SU-DHL-6 (cell line): Measurements from ENCODE around the gene SNX10.

Source experiments
- H2AFZ ChIP-seq: fragments of 200-600 bp; sonication (generic); 2 replicates; pipeline ENCODE4 v1.6.1; 2014; ENCODE audit warnings: low read depth, mild to moderate bottlenecking, moderate library complexity, mixed read lengths, antibody characterized with exemption, low read length; ENCODE audit not compliant: severe bottlenecking
- H3F3A ChIP-seq: fragments of 200-600 bp; shearing (Covaris generic); 2 replicates; pipeline ENCODE4 v1.6.0; 2016; ENCODE audit warnings: antibody characterized with exemption, mild to moderate bottlenecking; ENCODE audit not compliant: insufficient read depth
- H3K27ac ChIP-seq: fragments of 200-600 bp; sonication (generic); 2 replicates; pipeline ENCODE4 v1.5.1; 2016; ENCODE audit warnings: low read depth, mild to moderate bottlenecking, low read length, moderate library complexity, mixed read lengths
- H3K27me3 ChIP-seq: fragments of 200-600 bp; sonication (generic), shearing (Covaris generic); 2 replicates; pipeline ENCODE4 v1.6.0; 2014; ENCODE audit warnings: mild to moderate bottlenecking, low read length
- H3K36me3 ChIP-seq: fragments of 200-600 bp; sonication (generic); 2 replicates; pipeline ENCODE4 v1.6.1; 2014; ENCODE audit warnings: mild to moderate bottlenecking, low read length, mixed read lengths
- H3K4me2 ChIP-seq: fragments of 300-600, 200-600 bp; shearing (Covaris generic), sonication (generic); 2 replicates; pipeline ENCODE4 v1.6.0; 2014; ENCODE audit warnings: low read length, low read depth, mild to moderate bottlenecking; ENCODE audit not compliant: poor library complexity, severe bottlenecking
- H3K4me3 ChIP-seq: fragments of 200-600 bp; sonication (generic); 2 replicates; pipeline ENCODE4 v1.5.1; 2014; ENCODE audit warnings: antibody characterized with exemption, low read length, mild to moderate bottlenecking, mixed read lengths; ENCODE audit not compliant: insufficient read depth, poor library complexity, severe bottlenecking
- H3K79me2 ChIP-seq: fragments of 200-600 bp; sonication (generic); 2 replicates; pipeline ENCODE4 v1.6.1; 2014; ENCODE audit warnings: mild to moderate bottlenecking, low read length, moderate library complexity; ENCODE audit not compliant: insufficient read depth
- H3K9ac ChIP-seq: fragments of 200-600 bp; sonication (generic); 2 replicates; pipeline ENCODE4 v1.7.0; 2014; ENCODE audit warnings: mild to moderate bottlenecking, low read length
- H3K9me2 ChIP-seq: fragments of 200-600 bp; sonication (generic); replicated peaks from 2 replicates; pipeline ENCODE4 v1.6.1; 2014; ENCODE audit warnings: low read length; ENCODE audit not compliant: insufficient read depth
- H3K9me3 ChIP-seq: fragments of 200-600 bp; sonication (generic); 2 replicates; pipeline ENCODE4 v1.6.1; 2014; ENCODE audit warnings: low read length, mixed read lengths; ENCODE audit not compliant: insufficient read depth
- H4K20me1 ChIP-seq: fragments of 200-600 bp; sonication (generic); 2 replicates; pipeline ENCODE4 v1.6.1; 2014; ENCODE audit warnings: low read depth, mild to moderate bottlenecking, antibody characterized with exemption, low read length, moderate library complexity, mixed read lengths
- EZH2phosphoT487 ChIP-seq: fragments of 200-600 bp; sonication (generic), shearing (Covaris generic); conservative IDR thresholded peaks from 2 replicates; pipeline ENCODE4 v1.6.1; 2018; ENCODE audit warnings: mild to moderate bottlenecking, antibody characterized with exemption, low read length, moderate library complexity, mixed read lengths
- TF ChIP-seq, protein P1 (sequence below): fragments of 200-600 bp; sonication (generic); IDR thresholded peaks from one replicate; pipeline ENCODE4 v1.5.1; 2017; ENCODE audit warnings: antibody characterized with exemption, mild to moderate bottlenecking, low read length, moderate library complexity; ENCODE audit not compliant: insufficient read depth, poor library complexity, severe bottlenecking

SNX10 gene

DNA sequence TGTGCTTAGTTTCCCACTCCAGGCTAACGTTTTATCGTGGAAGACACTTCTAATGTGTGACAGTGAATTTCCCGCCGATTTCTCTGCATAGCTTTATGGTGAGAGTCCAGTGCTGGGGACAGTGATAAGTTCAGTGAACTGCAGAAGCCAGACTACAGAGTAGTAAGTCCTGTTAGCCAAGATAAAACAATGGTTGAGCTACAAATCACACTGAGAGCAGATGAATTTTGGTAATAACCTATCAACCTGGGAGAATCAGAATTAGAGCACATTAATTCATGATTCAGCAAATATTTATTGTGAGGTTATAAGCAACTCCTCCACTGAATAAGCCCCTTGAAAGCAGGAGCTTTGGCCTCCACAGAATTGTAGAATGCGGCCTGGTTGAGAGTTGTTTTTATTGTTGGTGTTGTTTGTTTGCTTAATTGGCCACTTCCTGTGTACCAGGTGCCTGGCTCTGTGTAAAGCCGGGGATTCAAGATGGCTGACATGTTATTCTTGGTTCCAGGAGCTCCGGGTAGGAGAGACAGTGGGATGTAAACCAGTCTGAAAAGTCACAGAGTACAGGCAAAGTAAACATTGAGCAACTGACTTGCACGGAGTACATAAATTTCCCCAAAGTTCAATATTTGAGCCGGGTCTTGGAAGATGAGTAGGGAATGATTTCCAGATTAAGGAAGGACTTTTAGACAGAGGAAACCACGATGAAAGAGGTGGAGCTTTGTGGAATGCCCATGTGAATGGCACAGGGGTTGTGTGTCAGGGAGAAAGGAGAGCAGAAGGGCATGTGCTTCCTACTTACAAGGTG lies 112.7 kb downstream of the SNX10 start:
- TF ChIP-seq EZH2phosphoT487: no peak
- TF ChIP-seq, protein P1, sequence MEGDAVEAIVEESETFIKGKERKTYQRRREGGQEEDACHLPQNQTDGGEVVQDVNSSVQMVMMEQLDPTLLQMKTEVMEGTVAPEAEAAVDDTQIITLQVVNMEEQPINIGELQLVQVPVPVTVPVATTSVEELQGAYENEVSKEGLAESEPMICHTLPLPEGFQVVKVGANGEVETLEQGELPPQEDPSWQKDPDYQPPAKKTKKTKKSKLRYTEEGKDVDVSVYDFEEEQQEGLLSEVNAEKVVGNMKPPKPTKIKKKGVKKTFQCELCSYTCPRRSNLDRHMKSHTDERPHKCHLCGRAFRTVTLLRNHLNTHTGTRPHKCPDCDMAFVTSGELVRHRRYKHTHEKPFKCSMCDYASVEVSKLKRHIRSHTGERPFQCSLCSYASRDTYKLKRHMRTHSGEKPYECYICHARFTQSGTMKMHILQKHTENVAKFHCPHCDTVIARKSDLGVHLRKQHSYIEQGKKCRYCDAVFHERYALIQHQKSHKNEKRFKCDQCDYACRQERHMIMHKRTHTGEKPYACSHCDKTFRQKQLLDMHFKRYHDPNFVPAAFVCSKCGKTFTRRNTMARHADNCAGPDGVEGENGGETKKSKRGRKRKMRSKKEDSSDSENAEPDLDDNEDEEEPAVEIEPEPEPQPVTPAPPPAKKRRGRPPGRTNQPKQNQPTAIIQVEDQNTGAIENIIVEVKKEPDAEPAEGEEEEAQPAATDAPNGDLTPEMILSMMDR: no peak
- Histone ChIP-seq H3K4me2 (no peak overlapping the region), H3K36me3 (no peaks in the 10 kb centered on the region), H2AFZ (no peak overlapping the region), H3K4me3 (no peak overlapping the region), H3K79me2 (no peaks in the 10 kb centered on the region), H3K27ac (no peak overlapping the region), H3K9ac (no peak overlapping the region), H3F3A (0 out of 2 replicates have a peak, but pooled peaks cover under 1% of the 10 kb centered on the region), H3K27me3 (no peaks in the 10 kb centered on the region), H4K20me1 (no peaks in the 10 kb centered on the region), H3K9me3 (0 out of 2 replicates have a peak, but pooled peaks cover 5% of the 10 kb centered on the region), H3K9me2 (no peaks in the 10 kb centered on the region)

DNA sequence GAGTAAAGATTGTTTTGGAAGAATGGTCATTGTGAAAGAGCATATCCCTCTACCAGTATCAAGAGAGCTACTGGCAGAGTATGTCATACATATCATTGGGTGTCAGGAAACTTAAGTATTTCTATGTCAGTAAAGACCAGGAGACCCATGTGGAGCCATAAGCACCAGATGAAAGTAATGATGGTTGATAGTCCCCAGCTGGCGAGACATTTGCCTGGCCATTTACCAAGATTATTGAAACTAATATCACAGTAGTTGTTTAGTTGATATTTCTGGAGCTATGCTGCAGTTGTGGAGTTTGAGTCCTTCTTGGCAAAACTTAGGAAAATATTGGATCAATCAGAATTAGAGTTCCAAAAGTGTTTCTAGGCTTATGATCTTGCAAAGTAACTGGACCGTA lies 114.8 kb downstream of the SNX10 start:
- Histone ChIP-seq H3K9ac (no peak overlapping the region), H3K79me2 (no peaks in the 10 kb centered on the region)

DNA sequence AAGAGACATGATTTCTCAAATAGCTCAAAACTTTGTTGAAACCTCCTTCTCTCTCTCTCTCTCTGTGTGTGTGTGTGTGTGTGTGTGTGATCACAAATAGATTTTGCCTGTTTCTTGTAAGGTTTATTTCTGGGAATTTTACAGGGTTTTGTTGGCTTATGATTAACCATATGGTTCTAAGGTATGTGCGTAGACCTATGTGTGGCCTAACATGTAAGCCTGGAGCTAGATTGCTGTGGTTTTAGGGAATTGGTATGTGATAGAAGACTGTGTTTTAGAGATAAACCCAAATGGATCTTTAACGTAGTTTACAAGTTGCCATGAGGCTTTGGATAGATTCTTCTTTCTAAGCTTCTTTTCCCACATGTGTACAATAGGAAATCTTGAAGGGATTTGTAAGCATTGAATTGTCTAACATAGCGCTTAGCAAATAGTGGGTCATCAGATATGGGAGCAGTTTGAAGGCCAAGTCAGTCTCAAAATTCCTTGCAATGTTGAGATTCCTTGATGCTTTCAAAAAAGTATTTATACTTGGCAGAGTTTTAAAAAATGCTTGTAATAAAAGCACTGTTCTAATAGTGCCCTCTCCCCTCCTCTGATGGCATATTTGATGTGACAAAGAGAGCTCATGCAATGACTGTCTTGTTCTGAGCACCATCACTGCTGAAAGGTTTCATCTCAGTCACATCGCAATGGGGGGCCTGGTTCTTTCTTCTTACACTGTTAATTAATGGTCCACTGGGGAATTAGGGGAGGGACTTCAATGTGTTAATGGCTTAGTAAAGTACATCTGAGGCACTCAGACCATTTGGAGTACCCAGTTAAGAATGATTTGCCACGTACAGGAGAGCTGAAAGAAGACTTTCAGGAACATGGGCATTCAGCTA lies 118.2 kb downstream of the SNX10 start:
- H3K4me2 ChIP-seq: no peak overlapping the region

More for the DNA sequence above, 114.8 kb downstream of the SNX10 start:
- Histone ChIP-seq H3K27me3 (no peaks in the 10 kb centered on the region), H3K4me3 (no peak overlapping the region), H3K27ac (no peak overlapping the region), H2AFZ (no peak overlapping the region), H3K4me2 (no peak overlapping the region), H3K9me3 (0 out of 2 replicates have a peak, but pooled peaks cover 5% of the 10 kb centered on the region), H3K36me3 (no peaks in the 10 kb centered on the region), H3F3A (no peaks in the 10 kb centered on the region), H3K9me2 (no peaks in the 10 kb centered on the region), H4K20me1 (no peaks in the 10 kb centered on the region)
- TF ChIP-seq EZH2phosphoT487: no peak
- TF ChIP-seq, protein P1: no peak

More for the DNA sequence above, 118.2 kb downstream of the SNX10 start:
- H3K36me3 ChIP-seq: no peaks in the 10 kb centered on the region
- H3K79me2 ChIP-seq: no peaks in the 10 kb centered on the region
- H3F3A ChIP-seq: no peaks in the 10 kb centered on the region
- no peaks in the 10 kb centered on the region for H3K27me3 ChIP-seq
- no peak overlapping the region for H3K9ac ChIP-seq
- no peak overlapping the region for H3K27ac ChIP-seq
- H3K9me3 ChIP-seq: 0 out of 2 replicates have a peak, but pooled peaks cover 5% of the 10 kb centered on the region
- TF ChIP-seq, protein P1: no peak
- no peak for TF ChIP-seq EZH2phosphoT487
- H2AFZ ChIP-seq: no peak overlapping the region
- H4K20me1 ChIP-seq: no peaks in the 10 kb centered on the region
- H3K9me2 ChIP-seq: no peaks in the 10 kb centered on the region
- no peak overlapping the region for H3K4me3 ChIP-seq
